ENCODE measurements around the gene GRIK3. TPM values are rescaled to one million over a fixed set of nuclear protein-coding genes. Genes with fewer than 3 reads are reported as not detected.

Gene GRIK3
- total RNA-seq, 1 experiment from 2014 or later = not detected

- intact Hi-C loops (cut with micrococcal nuclease) = no loop called here
- POLR2A ChIA-PET (ENCODE audit: unreplicated experiment) = no interaction called here
Measured at GRCh38 chr1:36888811-36889477, 145.4 kb downstream of the GRIK3 start.

GRCh38 chr1:36885540-36886357, 148.6 kb downstream of the GRIK3 start:
- Histone ChIP-seq H2AFZ (ENCODE audit: low read length) (no peak overlapping the region), H3K9me3 (ENCODE audit: low read length) (no peaks in the 10 kb centered on the region), H3K36me3 (ENCODE audit: low read depth, low read length) (no peaks in the 10 kb centered on the region), H3K27me3 (ENCODE audit: low read length) (peaks cover 25% of the 10 kb centered on the region), H3K4me3 (ENCODE audit: low read length) (no peak overlapping the region), H3K4me1 (ENCODE audit: insufficient read depth, low read length) (no peaks in the 10 kb centered on the region), H3F3A (ENCODE audit: low read length, unreplicated experiment) (no peaks in the 10 kb centered on the region), H3K27ac (ENCODE audit: low read length) (no peak overlapping the region), H3K9me2 (replicated peaks; ENCODE audit: low read length) (no peaks in the 10 kb centered on the region), H3K79me2 (ENCODE audit: low read length) (no peaks in the 10 kb centered on the region), H4K20me1 (ENCODE audit: low read length) (no peaks in the 10 kb centered on the region), H3K4me2 (ENCODE audit: low read length) (no peak overlapping the region), H3K9ac (ENCODE audit: low read length) (no peak overlapping the region)
- ChIA-PET POLR2A (ENCODE audit: unreplicated experiment) (no interaction called here), CTCF (no interaction called here)
- BruUV-seq (replicated peaks) = no TSS peak
- intact Hi-C loops (cut with micrococcal nuclease) = no loop called here
- ATAC-seq (no peak), DNase-seq (no peak)
- TF ChIP-seq EZH2 (IDR thresholded peaks at IDR 0.05; ENCODE audit: low read length, unreplicated experiment) = no peak
- no peak for TF ChIP-seq CTCF (conservative IDR thresholded peaks at IDR 0.05; ENCODE audit: low read depth, low read length)
- no peak for TF ChIP-seq EZH2phosphoT487 (IDR thresholded peaks at IDR 0.05; ENCODE audit: borderline replicate concordance, low read length)

More at GRCh38 chr1:36888811-36889477, 145.4 kb downstream of the GRIK3 start:
- H3K9ac ChIP-seq (ENCODE audit: low read length) = no peak overlapping the region
- peaks cover 28% of the 10 kb centered on the region for H3K27me3 ChIP-seq (ENCODE audit: low read length)
- DNase-seq (no peak), ATAC-seq (no peak)
- no peak overlapping the region for H3K4me2 ChIP-seq (ENCODE audit: low read length)
- TF ChIP-seq EZH2phosphoT487 (IDR thresholded peaks at IDR 0.05; ENCODE audit: borderline replicate concordance, low read length) (no peak), EZH2 (IDR thresholded peaks at IDR 0.05; ENCODE audit: low read length, unreplicated experiment) (no peak), CTCF (conservative IDR thresholded peaks at IDR 0.05; ENCODE audit: low read depth, low read length) (no peak)
- no TSS peak for BruUV-seq (replicated peaks)
- H3K27ac ChIP-seq (ENCODE audit: low read length) = no peak overlapping the region
- H4K20me1 ChIP-seq (ENCODE audit: low read length) = no peaks in the 10 kb centered on the region
- no peak overlapping the region for H2AFZ ChIP-seq (ENCODE audit: low read length)
- H3K4me1 ChIP-seq (ENCODE audit: insufficient read depth, low read length) = no peaks in the 10 kb centered on the region
- CTCF ChIA-PET = no interaction called here
- H3K9me2 ChIP-seq (replicated peaks; ENCODE audit: low read length) = no peaks in the 10 kb centered on the region
- no peaks in the 10 kb centered on the region for H3F3A ChIP-seq (ENCODE audit: low read length, unreplicated experiment)
- H3K36me3 ChIP-seq (ENCODE audit: low read depth, low read length) = no peaks in the 10 kb centered on the region
- no peaks in the 10 kb centered on the region for H3K79me2 ChIP-seq (ENCODE audit: low read length)
- no peak overlapping the region for H3K4me3 ChIP-seq (ENCODE audit: low read length)
- no peaks in the 10 kb centered on the region for H3K9me3 ChIP-seq (ENCODE audit: low read length)

- Histone ChIP-seq H3K9ac (ENCODE audit: low read length) (no peak overlapping the region), H3K9me2 (replicated peaks; ENCODE audit: low read length) (no peaks in the 10 kb centered on the region), H4K20me1 (ENCODE audit: low read length) (no peaks in the 10 kb centered on the region), H2AFZ (ENCODE audit: low read length) (no peak overlapping the region), H3K27me3 (ENCODE audit: low read length) (peaks cover 31% of the 10 kb centered on the region), H3K4me3 (ENCODE audit: low read length) (no peak overlapping the region), H3F3A (ENCODE audit: low read length, unreplicated experiment) (no peaks in the 10 kb centered on the region), H3K9me3 (ENCODE audit: low read length) (no peaks in the 10 kb centered on the region), H3K79me2 (ENCODE audit: low read length) (no peaks in the 10 kb centered on the region), H3K27ac (ENCODE audit: low read length) (no peak overlapping the region), H3K4me2 (ENCODE audit: low read length) (no peak overlapping the region), H3K4me1 (ENCODE audit: insufficient read depth, low read length) (no peaks in the 10 kb centered on the region), H3K36me3 (ENCODE audit: low read depth, low read length) (no peaks in the 10 kb centered on the region)
- ATAC-seq (no peak), DNase-seq (no peak)
- no TSS peak for BruUV-seq (replicated peaks)
- TF ChIP-seq EZH2 (IDR thresholded peaks at IDR 0.05; ENCODE audit: low read length, unreplicated experiment) (no peak), EZH2phosphoT487 (IDR thresholded peaks at IDR 0.05; ENCODE audit: borderline replicate concordance, low read length) (no peak), CTCF (conservative IDR thresholded peaks at IDR 0.05; ENCODE audit: low read depth, low read length) (no peak)
- CTCF ChIA-PET = no interaction called here
- POLR2A ChIA-PET (ENCODE audit: unreplicated experiment) = no interaction called here
- intact Hi-C loops (cut with micrococcal nuclease) = no loop called here
Measured at GRCh38 chr1:36884801-36885200, 149.5 kb downstream of the GRIK3 start.
